HG03095 (cell line): ENCODE results near the gene TTC27.
A peak's percentile ranks its signal among the peaks of the same experiment; 100 is the strongest.

Experiments
- ATAC-seq: cut with Tn5 transposase; IDR thresholded peaks from one replicate; pipeline ENCODE4 v1.9.1; 2021; ENCODE audit warnings: moderate library complexity; ENCODE audit not compliant: unreplicated experiment

TTC27 gene

GRCh38 chr2:32802877-32803276, 175.0 kb downstream of the TTC27 start:
- no peak for ATAC-seq

- ATAC-seq, result no peak
These were observed 176.4 kb downstream of the TTC27 start for GRCh38 chr2:32804205-32804604.

GRCh38 chr2:32805104-32806095, 177.6 kb downstream of the TTC27 start:
- ATAC-seq, result no peak

- no peak for ATAC-seq
These were observed 179.0 kb downstream of the TTC27 start for GRCh38 chr2:32806857-32807256.

- no peak for ATAC-seq
These were observed 179.8 kb downstream of the TTC27 start for GRCh38 chr2:32807662-32808061.

GRCh38 chr2:32810909-32811495, 183.2 kb downstream of the TTC27 start:
- no peak for ATAC-seq

DNA sequence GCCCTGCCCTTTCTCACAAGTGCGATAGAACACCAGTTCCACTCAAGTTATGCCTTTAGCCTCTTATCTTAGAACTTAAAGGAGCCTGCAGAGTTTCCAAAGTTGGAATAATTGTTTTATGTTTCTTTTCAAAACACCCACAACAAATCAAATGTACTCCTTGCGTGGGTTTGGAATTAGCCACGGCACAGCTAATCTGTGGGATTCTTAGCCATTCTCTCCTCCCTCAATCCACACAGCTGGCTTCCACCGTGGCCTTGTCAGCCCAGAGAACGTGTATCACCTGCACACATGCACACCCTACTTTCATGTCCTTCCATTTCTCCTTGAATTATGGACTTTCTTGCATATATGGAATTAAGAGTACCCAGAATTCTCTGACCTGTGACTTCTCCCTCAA, 183.8 kb downstream of the TTC27 start:
- no peak for ATAC-seq

DNA sequence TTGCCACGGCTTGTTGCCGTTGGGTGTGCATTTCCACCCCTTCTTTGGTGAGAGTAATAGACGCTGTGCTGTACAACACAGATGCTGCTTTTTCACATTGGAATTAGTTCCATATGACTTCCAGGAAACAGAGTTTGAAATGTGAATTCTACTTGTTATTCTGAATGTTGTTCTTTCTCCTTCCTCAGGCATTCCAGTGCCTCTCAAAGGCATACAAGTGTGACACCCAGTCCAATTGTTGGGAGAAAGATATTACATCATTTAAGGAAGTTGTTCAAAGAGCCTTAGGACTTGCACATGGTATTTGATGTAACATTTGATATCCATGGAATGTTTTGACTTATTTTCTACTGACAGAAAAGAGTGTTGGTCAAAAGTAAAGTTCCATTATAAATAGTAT, 184.5 kb downstream of the TTC27 start:
- no peak for ATAC-seq

GRCh38 chr2:32820088-32820487, 192.2 kb downstream of the TTC27 start:
- no peak for ATAC-seq

- ATAC-seq, result no peak
These were observed 192.9 kb downstream of the TTC27 start for GRCh38 chr2:32820701-32821100.

DNA sequence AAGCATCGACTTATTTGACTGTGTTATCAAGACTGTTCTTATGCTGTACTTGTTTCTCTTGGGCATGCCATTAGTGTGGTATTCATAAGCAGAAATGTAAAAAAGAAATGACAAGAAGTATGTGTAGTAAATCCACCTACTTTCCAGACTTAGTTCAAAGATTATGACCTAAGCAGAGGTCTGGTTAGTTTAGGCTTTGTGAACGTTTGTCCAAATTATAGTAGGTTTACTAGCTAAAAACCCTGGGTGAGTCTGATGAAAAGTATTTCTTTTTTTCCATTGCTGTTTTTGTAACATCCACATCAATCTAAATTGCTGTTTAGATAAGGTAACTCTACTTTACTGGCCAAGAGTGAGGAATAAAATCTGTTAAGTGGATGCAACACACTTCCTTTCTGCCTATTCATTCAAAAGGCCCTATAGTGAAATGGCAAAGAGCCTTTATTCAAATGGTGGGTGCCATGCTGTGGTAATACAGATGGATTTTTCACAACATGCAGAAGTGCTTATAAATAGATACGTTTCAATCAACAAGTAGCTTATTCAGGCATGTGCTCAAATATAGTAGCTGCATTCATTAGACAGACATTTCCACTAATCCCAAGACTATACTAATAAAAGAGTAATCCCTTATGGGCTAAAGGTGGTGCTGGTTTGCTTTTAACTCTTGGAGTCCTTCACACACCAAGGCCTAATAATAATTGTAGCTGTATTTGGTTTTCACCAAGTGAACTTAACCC, 196.4 kb downstream of the TTC27 start:
- no peak for ATAC-seq

DNA sequence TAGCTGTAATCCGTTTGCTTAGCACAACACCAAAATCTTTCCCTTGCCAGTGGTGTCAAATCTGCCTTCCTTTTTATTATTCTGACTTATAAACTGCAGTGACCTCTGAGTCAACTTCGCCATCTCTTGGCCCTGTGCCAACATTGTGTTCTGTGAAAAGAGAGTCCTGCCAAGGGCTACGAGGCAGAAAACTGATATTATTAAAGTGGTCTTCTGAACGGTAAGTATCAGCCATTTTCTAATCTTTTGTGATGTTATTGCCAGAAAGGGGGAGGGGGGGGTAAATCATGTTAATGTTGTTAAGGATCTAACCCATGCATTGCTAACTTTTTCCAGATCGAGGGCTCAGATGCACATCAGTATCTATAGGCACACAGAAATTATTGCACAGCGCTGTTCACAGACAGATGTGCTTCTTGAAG, 197.5 kb downstream of the TTC27 start:
- no peak for ATAC-seq

DNA sequence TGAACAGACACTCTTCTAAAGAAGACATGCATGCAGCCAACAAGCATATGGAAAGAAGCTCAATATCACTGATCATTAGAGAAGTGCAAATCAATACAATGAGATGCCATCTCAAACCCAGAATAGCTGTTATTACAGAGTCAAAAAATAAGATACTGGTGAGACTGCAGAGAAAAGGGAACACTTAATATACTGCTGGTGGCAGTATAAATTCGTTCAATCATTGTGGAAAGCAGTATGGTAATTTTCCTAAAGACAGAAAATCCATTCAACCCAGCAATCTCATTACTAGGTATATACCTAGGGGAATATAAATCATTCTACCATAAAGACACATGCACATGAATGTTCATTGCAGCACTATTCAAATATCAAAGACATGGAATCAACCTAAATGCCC, 202.3 kb downstream of the TTC27 start:
- no peak for ATAC-seq

DNA sequence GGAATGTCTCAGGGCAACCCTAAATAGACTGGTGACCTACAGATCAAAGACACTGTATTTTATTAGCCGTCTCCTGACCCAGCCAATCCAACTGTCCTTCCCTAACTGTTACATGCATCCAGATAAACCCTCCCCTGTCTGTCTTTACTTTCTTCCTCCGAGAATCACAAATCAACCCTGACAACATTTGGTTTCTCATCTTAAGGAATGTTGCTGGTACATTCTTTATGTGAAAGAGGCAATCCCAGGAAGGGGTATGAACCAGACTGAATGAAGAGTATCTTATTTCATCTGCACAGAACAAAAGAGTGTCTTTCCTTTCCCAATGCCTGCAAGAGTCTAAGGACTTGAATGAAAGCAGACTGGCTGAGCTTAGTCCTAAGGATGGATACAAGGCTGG, 205.0 kb downstream of the TTC27 start:
- no peak for ATAC-seq

DNA sequence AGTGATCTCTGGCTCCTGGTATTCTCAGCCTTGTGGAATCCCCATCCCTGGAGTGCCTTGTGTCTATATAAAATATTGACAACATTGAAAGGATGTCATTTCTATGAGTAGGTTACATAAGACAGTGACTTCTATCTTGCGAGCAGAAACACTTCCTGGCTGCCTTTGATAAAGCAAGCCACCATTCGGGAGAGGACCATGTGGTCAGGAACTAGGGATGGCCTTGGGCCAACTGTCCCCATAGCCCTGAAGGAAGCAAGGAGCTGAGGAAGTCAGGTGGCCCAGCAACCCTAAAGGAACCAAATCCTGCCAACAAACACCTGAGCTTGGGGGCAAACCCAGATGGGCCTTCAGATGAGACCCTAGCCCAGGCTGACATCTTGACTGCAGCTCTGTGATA, 205.9 kb downstream of the TTC27 start:
- ATAC-seq, result no peak

DNA sequence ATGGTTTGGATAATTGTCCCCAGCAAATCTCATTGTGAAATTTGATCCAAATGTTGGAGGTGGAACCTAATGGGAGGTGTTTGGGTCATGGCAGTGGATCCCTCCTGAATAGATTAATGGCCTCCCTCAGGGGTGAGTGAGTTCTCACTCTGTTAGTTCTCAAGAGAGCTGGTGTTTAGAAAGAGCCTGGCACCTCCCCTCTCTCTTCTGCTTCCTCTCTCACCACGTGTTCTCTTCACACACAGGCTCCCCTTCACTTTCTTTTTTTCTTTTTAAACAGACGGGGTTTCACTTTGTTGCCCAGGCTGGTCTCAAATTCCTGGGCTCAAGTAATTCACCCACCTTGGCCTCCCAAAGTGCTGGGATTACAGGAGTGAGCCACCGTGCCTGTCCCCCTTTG, 207.3 kb downstream of the TTC27 start:
- no peak for ATAC-seq

GRCh38 chr2:32836933-32837332, 209.1 kb downstream of the TTC27 start:
- ATAC-seq, result no peak

DNA sequence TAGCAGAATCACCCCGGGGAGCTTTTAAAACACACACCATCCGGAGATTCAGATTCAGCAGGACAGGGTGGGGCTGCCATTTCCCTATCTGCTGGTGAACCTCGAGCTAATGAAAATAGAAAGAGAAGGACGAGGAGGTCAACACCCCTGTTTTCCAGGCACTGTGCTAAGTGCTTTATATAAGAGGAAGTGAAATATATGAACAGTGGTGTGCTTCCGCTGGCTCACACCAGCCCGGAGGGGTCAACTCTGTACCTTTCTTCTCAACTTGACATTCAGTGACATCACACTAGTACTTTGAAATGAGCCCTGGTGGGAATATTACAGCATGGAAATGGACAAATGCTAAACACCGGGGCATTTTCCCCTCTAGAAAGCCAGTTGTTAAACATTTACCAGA, 210.6 kb downstream of the TTC27 start:
- ATAC-seq, result peak; percentile 90

DNA sequence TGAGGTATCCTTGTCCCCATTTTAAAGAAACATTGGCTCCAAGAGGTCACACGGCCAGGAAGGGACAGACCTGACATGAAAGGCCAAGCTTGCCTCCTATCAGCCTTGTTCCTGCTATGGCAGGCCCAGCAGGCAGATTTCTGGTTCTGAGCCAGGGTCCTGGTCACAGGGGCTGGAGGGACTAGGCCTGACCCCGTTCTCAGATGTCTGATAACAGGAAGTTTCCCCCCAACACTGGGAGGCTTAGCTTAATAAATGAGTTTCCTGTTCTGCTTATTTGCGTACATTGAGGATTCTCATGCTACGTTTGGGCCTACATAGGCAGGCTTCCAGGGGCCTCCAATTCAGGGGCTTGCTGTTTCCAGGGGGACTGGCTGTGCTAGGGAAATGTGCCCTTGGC, 211.1 kb downstream of the TTC27 start:
- ATAC-seq, result no peak

- ATAC-seq, result no peak
These were observed 214.4 kb downstream of the TTC27 start for GRCh38 chr2:32841931-32842898.
